A549 (cell line): ENCODE data around the gene PBRM1. TPM values are rescaled to one million over a fixed set of nuclear protein-coding genes. Genes with fewer than 3 reads are reported as not detected.

Experiments
- ATAC-seq, 2 experiments: fragments of 200-7000 bp in 1 of 2; fragments of >200 bp in 1 of 2; cut with Nextera tagmentation in 1 of 2; cut with Tn5 transposase in 1 of 2; 3 replicates each; pipeline versions ENCODE4 v1.8.0 to v1.9.1; 2018 to 2020; ENCODE audit warnings: mild to moderate bottlenecking in 1 of 2, moderate library complexity in 1 of 2
- CTCF ChIA-PET: fragments of 300-600 bp; sonication (Branson Sonifier 250); formaldehyde crosslinking; extraction: SDS; loops from one replicate; lab custom pipeline; 2021; ENCODE audit warnings: antibody characterized with exemption, inconsistent platforms; lab: Yijun Ruan, JAX
- POLR2A ChIA-PET: fragments of 350-600 bp; formaldehyde crosslinking; extraction: SDS; loops from one replicate; lab custom pipeline; 2021; ENCODE audit warnings: antibody characterized with exemption, inconsistent platforms; lab: Yijun Ruan, JAX
- DNase-seq, 2 experiments: peaks; one replicate each; pipeline versions ENCODE4 v3.0.0 to v3.0.0-alpha.2; 2011 to 2016; ENCODE audit warnings: low read depth in 1 of 2, low spot score in 1 of 2
- FAIRE-seq: peaks from 2 replicates; lab custom pipeline; 2011; peaks lifted over from hg19 to GRCh38; lab: Jason Lieb, UNC
- H3K27ac ChIP-seq, 2 experiments: fragments of >200 bp; sonication (Bioruptor Twin); formaldehyde crosslinking; 3 replicates each; pipeline ENCODE4 v1.5.1; 2016 to 2017
- H3K4me1 ChIP-seq: fragments of >200 bp; sonication (Bioruptor Twin); formaldehyde crosslinking; 3 replicates; pipeline ENCODE4 v1.6.1; 2016
- H3K4me2 ChIP-seq: fragments of >200 bp; sonication (Bioruptor Twin); formaldehyde crosslinking; 3 replicates; pipeline ENCODE4 v1.6.1; 2016
- H3K4me3 ChIP-seq: fragments of >200 bp; sonication (Bioruptor Twin); formaldehyde crosslinking; 3 replicates; pipeline ENCODE4 v1.5.1; 2016
- H3K9me3 ChIP-seq: fragments of >200 bp; sonication (Bioruptor Twin); formaldehyde crosslinking; 3 replicates; pipeline ENCODE4 v1.6.1; 2016
- BHLHE40 ChIP-seq: IDR thresholded peaks from 2 replicates; pipeline ENCODE4 v1.6.1; 2012; ENCODE audit warnings: low read depth, low read length, inconsistent platforms
- CBX2 ChIP-seq: fragments of 200-600 bp; sonication (generic); IDR thresholded peaks from 2 replicates; pipeline ENCODE4 v1.6.1; 2016; ENCODE audit warnings: low read depth, mild to moderate bottlenecking, borderline replicate concordance
- CHD4 ChIP-seq: fragments of 200-600 bp; sonication (generic); IDR thresholded peaks from 2 replicates; pipeline ENCODE4 v1.6.1; 2016; ENCODE audit warnings: antibody characterized with exemption, mild to moderate bottlenecking, borderline replicate concordance
- CTCF ChIP-seq: fragments of >200 bp; sonication (Bioruptor Twin); formaldehyde crosslinking; IDR thresholded peaks from 3 replicates; pipeline ENCODE4 v1.5.1; 2016
- E2F6 ChIP-seq: IDR thresholded peaks from 2 replicates; pipeline ENCODE4 v1.6.1; 2012; ENCODE audit warnings: low read depth, borderline replicate concordance
- ELK1 ChIP-seq: fragments of 150-350 bp; IDR thresholded peaks from 2 replicates; pipeline ENCODE4 v1.6.1; 2014; ENCODE audit warnings: low read depth, mild to moderate bottlenecking, low read length
- EP300 ChIP-seq, 2 experiments: fragments of >200 bp; sonication (Bioruptor Twin); formaldehyde crosslinking; IDR thresholded peaks; 2 replicates in 1 of 2; 3 replicates in 1 of 2; pipeline ENCODE4 v1.6.1; 2016 to 2017
- ESRRA ChIP-seq: fragments of 150-350 bp; IDR thresholded peaks from 2 replicates; pipeline ENCODE4 v1.6.1; 2014; ENCODE audit warnings: mild to moderate bottlenecking, low read length, borderline replicate concordance
- FOSB ChIP-seq: fragments of 250-450 bp; sonication (Bioruptor Pico); IDR thresholded peaks from 2 replicates; pipeline ENCODE4 v1.5.0; 2020; ENCODE audit warnings: mild to moderate bottlenecking, moderate library complexity
- FOSL2 ChIP-seq, 2 experiments: fragments of 450-650 bp in 1 of 2; fragments of >200 bp in 1 of 2; sonication (Bioruptor Twin) in 1 of 2; formaldehyde crosslinking; IDR thresholded peaks; 2 replicates each; pipeline versions ENCODE4 v1.5.0 to v1.6.1; 2016 to 2020; ENCODE audit warnings: mild to moderate bottlenecking in 1 of 2, moderate library complexity in 1 of 2
- FOXS1 ChIP-seq: fragments of 250-450 bp; sonication (Bioruptor Pico); IDR thresholded peaks from 2 replicates; pipeline ENCODE4 v1.5.0; 2020; ENCODE audit warnings: mild to moderate bottlenecking, moderate library complexity
- HDAC2 ChIP-seq: fragments of 200-600 bp; sonication (generic); IDR thresholded peaks from 2 replicates; pipeline ENCODE4 v1.6.1; 2016
- HES2 ChIP-seq: fragments of >200 bp; sonication (Bioruptor Twin); formaldehyde crosslinking; IDR thresholded peaks from 2 replicates; pipeline ENCODE4 v1.6.1; 2016
- HOXA7 ChIP-seq: fragments of 250-450 bp; sonication (Bioruptor Pico); IDR thresholded peaks from 2 replicates; pipeline ENCODE4 v1.5.0; 2020; ENCODE audit warnings: mild to moderate bottlenecking, moderate library complexity
- HOXB13 ChIP-seq: fragments of 250-450 bp; sonication (Bioruptor Pico); IDR thresholded peaks from 2 replicates; pipeline ENCODE4 v1.5.0; 2020; ENCODE audit warnings: low read depth, mild to moderate bottlenecking, moderate library complexity
- HOXB5 ChIP-seq: fragments of 250-450 bp; sonication (Bioruptor Pico); IDR thresholded peaks from 2 replicates; pipeline ENCODE4 v1.5.0; 2020; ENCODE audit warnings: mild to moderate bottlenecking, moderate library complexity
- KDM1A ChIP-seq: fragments of 200-600 bp; sonication (generic); IDR thresholded peaks from 2 replicates; pipeline ENCODE4 v1.6.1; 2016; ENCODE audit warnings: low read depth, mild to moderate bottlenecking
- KDM5A ChIP-seq: fragments of 200-600 bp; sonication (generic); IDR thresholded peaks from 2 replicates; pipeline ENCODE4 v1.6.1; 2016; ENCODE audit warnings: antibody characterized with exemption, mild to moderate bottlenecking
- MAFK ChIP-seq: fragments of 450-650 bp; IDR thresholded peaks from 2 replicates; pipeline ENCODE4 v1.6.1; 2014; ENCODE audit not compliant: partially characterized antibody
- MAX ChIP-seq: IDR thresholded peaks from 2 replicates; pipeline ENCODE4 v1.6.1; 2012
- MAZ ChIP-seq: fragments of 150-350 bp; IDR thresholded peaks from 2 replicates; pipeline ENCODE4 v1.6.1; 2014; ENCODE audit warnings: antibody characterized with exemption, low read depth, low read length, borderline replicate concordance
- MYC ChIP-seq: IDR thresholded peaks from 2 replicates; pipeline ENCODE4 v1.6.1; 2012; ENCODE audit warnings: mild to moderate bottlenecking, inconsistent platforms, low read length, improper control_type of control experiment, borderline replicate concordance
- NFE2L2 ChIP-seq: fragments of 150-350 bp; conservative IDR thresholded peaks from 2 replicates; pipeline ENCODE4 v1.6.1; 2014; ENCODE audit warnings: low read length
- NPAS2 ChIP-seq: fragments of 250-450 bp; sonication (Bioruptor Pico); IDR thresholded peaks from 2 replicates; pipeline ENCODE4 v1.8.0; 2022; ENCODE audit warnings: mild to moderate bottlenecking, moderate library complexity, borderline replicate concordance
- NR3C1 ChIP-seq: fragments of >200 bp; sonication (Bioruptor Twin); formaldehyde crosslinking; IDR thresholded peaks from 3 replicates; pipeline ENCODE4 v1.6.1; 2017
- POLR2AphosphoS2 ChIP-seq: conservative IDR thresholded peaks from 2 replicates; pipeline ENCODE4 v1.6.1; 2012; ENCODE audit warnings: low read length, improper control_type of control experiment, inconsistent platforms
- RAD21 ChIP-seq, 2 experiments: fragments of >200 bp in 1 of 2; sonication (Bioruptor Twin) in 1 of 2; formaldehyde crosslinking in 1 of 2; IDR thresholded peaks in 1 of 2; conservative IDR thresholded peaks in 1 of 2; 2 replicates in 1 of 2; 3 replicates in 1 of 2; pipeline ENCODE4 v1.6.1; 2012 to 2018; ENCODE audit warnings: inconsistent platforms in 1 of 2
- RARB ChIP-seq: fragments of 250-450 bp; sonication (Bioruptor Pico); IDR thresholded peaks from 2 replicates; pipeline ENCODE4 v1.8.0; 2021; ENCODE audit warnings: mild to moderate bottlenecking, moderate library complexity
- RCOR1 ChIP-seq: fragments of 150-350 bp; IDR thresholded peaks from 2 replicates; pipeline ENCODE4 v1.6.1; 2014; ENCODE audit warnings: antibody characterized with exemption, low read length, low read depth
- RFX5 ChIP-seq: fragments of 450-650 bp; IDR thresholded peaks from 2 replicates; pipeline ENCODE4 v1.7.1; 2014; ENCODE audit warnings: antibody characterized with exemption, mild to moderate bottlenecking, moderate library complexity
- SREBF2 ChIP-seq: fragments of 450-650 bp; IDR thresholded peaks from 2 replicates; pipeline ENCODE4 v1.6.1; 2014; ENCODE audit warnings: mild to moderate bottlenecking, moderate library complexity
- TFCP2L1 ChIP-seq: fragments of 250-450 bp; sonication (Bioruptor Pico); IDR thresholded peaks from 2 replicates; pipeline ENCODE4 v1.5.0; 2021; ENCODE audit warnings: mild to moderate bottlenecking
- TP53 ChIP-seq: fragments of 250-450 bp; sonication (Bioruptor Pico); IDR thresholded peaks from 2 replicates; pipeline ENCODE4 v1.5.0; 2021; ENCODE audit warnings: mild to moderate bottlenecking, moderate library complexity
- ZC3H11A ChIP-seq: fragments of 450-650 bp; IDR thresholded peaks from 2 replicates; pipeline ENCODE4 v1.6.1; 2014; ENCODE audit warnings: antibody characterized with exemption, mild to moderate bottlenecking
- ZFP36 ChIP-seq: fragments of 450-650 bp; IDR thresholded peaks from 2 replicates; pipeline ENCODE4 v1.6.1; 2014; ENCODE audit warnings: borderline replicate concordance; ENCODE audit not compliant: partially characterized antibody
- ZNF302 ChIP-seq: fragments of 250-450 bp; sonication (Bioruptor Pico); IDR thresholded peaks from 2 replicates; pipeline ENCODE4 v1.9.0; 2021; ENCODE audit warnings: inconsistent platforms, mild to moderate bottlenecking, moderate library complexity
- ZSCAN20 ChIP-seq: fragments of 250-450 bp; sonication (Bioruptor Pico); IDR thresholded peaks from 2 replicates; pipeline ENCODE4 v1.8.0; 2022; ENCODE audit warnings: mild to moderate bottlenecking, moderate library complexity
- WGBS: methylation state at CpG from one replicate; pipeline ENCODE4 v1.1.6; 2017; ENCODE audit errors: missing lambda C conversion rate; 5-methylcytosine and 5-hydroxymethylcytosine counted together
- polyA minus RNA-seq: library from RNA; depleted of rRNA, polyadenylated mRNA; stranded (reverse); fragments of >200 nt; gene quantifications from 2 replicates; pipeline ENCODE4 v1.2.3, GENCODE V29; 2011; rRNA and poly(A)+ RNA removed
- polyA plus RNA-seq, 4 experiments: library from polyadenylated mRNA; depleted of rRNA in 3 of 4; stranded (reverse); fragments of >200 nt; fragmentation: RNase III in 1 of 4; extraction: RNeasy Plus Mini Kit Qiagen cat#74134 plus additional on column Dnase treatment in 1 of 4; gene quantifications; 2 replicates in 3 of 4; 3 replicates in 1 of 4; pipeline ENCODE4 v1.2.3, GENCODE V29; 2011 to 2017

PBRM1 gene
- polyA plus RNA-seq (2011; rRNA removed): 21.6 and 24.9 TPM in 2 replicates
- polyA plus RNA-seq (2012; cell fraction: cytosol; rRNA removed): 7.4 and 7.8 TPM in 2 replicates
- polyA plus RNA-seq (2012; cell fraction: nucleus; rRNA removed): 7.5 and 7.9 TPM in 2 replicates
- polyA plus RNA-seq (2017; fragmentation: RNase III; extraction: RNeasy Plus Mini Kit Qiagen cat#74134 plus additional on column Dnase treatment): 15.0 to 16.7 TPM (median 15.4 TPM) in 3 replicates
- polyA minus RNA-seq: 31.5 and 33.2 TPM in 2 replicates

- Histone ChIP-seq H3K4me2 (peak within 1 kb of the TSS; percentile 94), H3K4me3 (peak within 1 kb of the TSS; percentile 83), H3K27ac (peak within 1 kb of the TSS; percentile 99 to 100), H3K9me3 (no peaks in the 10 kb centered on the region), H3K4me1 (peaks cover 47% of the 10 kb centered on the region; the same call in 2 of the 3 replicates)
- FAIRE-seq (no peak), DNase-seq (peak; percentile 71 to 96), ATAC-seq (peak; percentile 84 to 86)
- CTCF ChIA-PET: interaction anchor here (0.9 kb wide), 2 partner anchors 10 to 214 kb away, joined by 3 to 4 read pairs; no protein-coding TSS in a partner anchor
- POLR2A ChIA-PET: no interaction called here
- WGBS: 1% methylated on average over 26 of the region's 82 CpGs
- TF ChIP-seq KDM5A (no peak), RARB (CRISPR knock-in tag) (0 out of 2 replicates have a peak, but pooled peaks have one; percentile 15), HOXB5 (CRISPR knock-in tag) (no peak), FOSL2 (IDR thresholded peaks at IDR 0.05) (no peak), FOSL2 (CRISPR knock-in tag; IDR thresholded peaks at IDR 0.05) (no peak), RCOR1 (no peak), ESRRA (no peak), MYC (peak; percentile 98), ZNF302 (CRISPR knock-in tag) (no peak), NPAS2 (no peak), HOXB13 (CRISPR knock-in tag) (0 out of 2 replicates have a peak, but pooled peaks have one; percentile 37), BHLHE40 (peak; percentile 29; the same call in 1 of the 2 replicates), MAFK (no peak), NR3C1 (no peak), MAX (peak; percentile 100), E2F6 (no peak; the same call in 1 of the 2 replicates), SREBF2 (no peak), ELK1 (no peak), ZFP36 (no peak), CHD4 (no peak), RFX5 (no peak), MAZ (0 out of 2 replicates have a peak, but pooled peaks have one; percentile 31), NFE2L2 (no peak), HOXA7 (CRISPR knock-in tag) (no peak), EP300 (IDR thresholded peaks at IDR 0.05) (no peak), POLR2AphosphoS2 (no peak), HES2 (no peak), KDM1A (no peak), RAD21 (conservative IDR thresholded peaks at IDR 0.05 in 1 of 2, IDR thresholded peaks at IDR 0.05 in 1 of 2) (no peak), CBX2 (no peak), FOXS1 (CRISPR knock-in tag) (no peak), HDAC2 (no peak), TFCP2L1 (CRISPR knock-in tag) (no peak), ZC3H11A (no peak), TP53 (no peak), CTCF (no peak), FOSB (no peak), ZSCAN20 (CRISPR knock-in tag) (no peak)
Measured at GRCh38 chr3:52685709-52686691, at the start of gene PBRM1, which contains the start of gene GNL3. TSS of gene PBRM1 (minus strand) at chr3:52685913. TSS of gene GNL3 (plus strand) at chr3:52686032. CDS start at chr3:52686093, 61 bp downstream.
